Upper lobe of right lung (tissue), 1 donor: ENCODE data around the gene THBS2. TPM values are rescaled to one million over a fixed set of nuclear protein-coding genes. Genes with fewer than 3 reads are reported as not detected.

Source experiments
- ATAC-seq: fragments of 200-7000 bp; cut with Tn5 transposase; one replicate; pipeline ENCODE4 v1.9.1; 2020; ENCODE audit warnings: mild to moderate bottlenecking, moderate library complexity
- DNase-seq: peaks from one replicate; pipeline ENCODE4 v3.0.0-alpha.2; 2020
- H3K27ac ChIP-seq: fragments of 200-600 bp; one replicate; pipeline ENCODE4 v1.8.0; 2022
- H3K27me3 ChIP-seq: fragments of 200-600 bp; one replicate; pipeline ENCODE4 v1.8.0; 2022; ENCODE audit warnings: mild to moderate bottlenecking
- H3K36me3 ChIP-seq: fragments of 200-600 bp; one replicate; pipeline ENCODE4 v1.8.0; 2022
- H3K4me1 ChIP-seq: fragments of 200-600 bp; one replicate; pipeline ENCODE4 v1.8.0; 2022
- H3K4me3 ChIP-seq: fragments of 200-600 bp; one replicate; pipeline ENCODE4 v1.8.0; 2022; ENCODE audit warnings: mild to moderate bottlenecking
- H3K9me3 ChIP-seq: fragments of 200-600 bp; one replicate; pipeline ENCODE4 v1.8.0; 2022
- intact Hi-C: fragments of 100-400 bp; cut with DNase I; formaldehyde crosslinking; loops from one replicate; pipeline ENCODE4 v1.11.0; 2022
- total RNA-seq: library from RNA; stranded (reverse); fragmentation: NEBNext Ultra II Directional; extraction: Animal tissue kit (Norgen Biotek cat#: 25700); gene quantifications from one replicate; pipeline ENCODE4 v1.2.1, GENCODE V29; 2021
- TF ChIP-seq, protein P1 (sequence below): fragments of 200-600 bp; IDR thresholded peaks from one replicate; pipeline ENCODE4 v1.8.0; 2022; ENCODE audit warnings: antibody characterized with exemption
- donor health status: DM: no; HTN: yes; CAD: no; lungs with severe emphysema.

The THBS2 gene
- total RNA-seq, 1 donor from 2014 or later: 23.7 TPM

DNA sequence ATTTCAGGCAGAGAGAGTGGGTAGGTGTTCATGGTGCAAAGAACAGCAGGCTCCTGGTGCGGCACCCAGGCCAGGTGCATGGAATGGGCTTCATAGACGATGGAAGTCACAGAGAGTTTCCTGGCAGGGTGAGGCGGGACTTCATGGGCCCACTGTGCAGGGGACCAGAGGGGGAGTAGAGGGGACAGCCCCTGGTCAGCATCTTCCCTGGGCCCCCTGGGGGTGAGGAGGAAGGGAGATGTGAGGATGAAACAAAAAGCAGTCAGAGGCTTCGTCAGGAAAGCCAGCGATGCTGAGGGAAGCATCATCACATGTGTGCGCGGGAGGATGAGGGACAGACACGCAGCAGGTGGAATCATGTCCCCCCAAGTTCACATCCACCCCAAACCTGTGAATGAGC, 2.4 kb upstream of the THBS2 start:
- TF ChIP-seq, protein P1, sequence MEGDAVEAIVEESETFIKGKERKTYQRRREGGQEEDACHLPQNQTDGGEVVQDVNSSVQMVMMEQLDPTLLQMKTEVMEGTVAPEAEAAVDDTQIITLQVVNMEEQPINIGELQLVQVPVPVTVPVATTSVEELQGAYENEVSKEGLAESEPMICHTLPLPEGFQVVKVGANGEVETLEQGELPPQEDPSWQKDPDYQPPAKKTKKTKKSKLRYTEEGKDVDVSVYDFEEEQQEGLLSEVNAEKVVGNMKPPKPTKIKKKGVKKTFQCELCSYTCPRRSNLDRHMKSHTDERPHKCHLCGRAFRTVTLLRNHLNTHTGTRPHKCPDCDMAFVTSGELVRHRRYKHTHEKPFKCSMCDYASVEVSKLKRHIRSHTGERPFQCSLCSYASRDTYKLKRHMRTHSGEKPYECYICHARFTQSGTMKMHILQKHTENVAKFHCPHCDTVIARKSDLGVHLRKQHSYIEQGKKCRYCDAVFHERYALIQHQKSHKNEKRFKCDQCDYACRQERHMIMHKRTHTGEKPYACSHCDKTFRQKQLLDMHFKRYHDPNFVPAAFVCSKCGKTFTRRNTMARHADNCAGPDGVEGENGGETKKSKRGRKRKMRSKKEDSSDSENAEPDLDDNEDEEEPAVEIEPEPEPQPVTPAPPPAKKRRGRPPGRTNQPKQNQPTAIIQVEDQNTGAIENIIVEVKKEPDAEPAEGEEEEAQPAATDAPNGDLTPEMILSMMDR: no peak
- ATAC-seq (no peak), DNase-seq (no peak)
- Histone ChIP-seq H3K27ac (no peak overlapping the region), H3K9me3 (no peaks in the 10 kb centered on the region), H3K27me3 (peaks cover 33% of the 10 kb centered on the region), H3K4me3 (no peak overlapping the region), H3K4me1 (peaks cover 2% of the 10 kb centered on the region), H3K36me3 (no peaks in the 10 kb centered on the region)
- intact Hi-C loops: no loop called here

DNA sequence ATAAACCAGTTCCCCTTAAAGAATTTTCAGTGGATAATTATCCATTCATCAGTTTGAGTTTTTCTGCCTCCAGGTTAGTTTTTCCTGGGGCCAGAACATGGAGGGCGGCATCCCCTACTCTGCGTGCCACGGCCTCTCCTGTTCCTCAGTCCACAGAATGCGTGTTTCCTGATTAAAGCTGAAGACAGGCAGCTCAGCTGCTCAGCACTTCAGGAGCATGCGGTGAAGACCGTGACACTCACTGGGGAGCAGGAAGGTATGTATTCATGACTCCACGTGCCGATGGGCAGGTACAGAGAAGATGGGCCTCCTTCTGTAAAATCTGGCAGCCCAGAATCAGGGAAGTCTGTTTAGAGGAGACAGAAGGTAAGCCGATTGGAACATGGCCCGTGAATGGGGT, 2.0 kb upstream of the THBS2 start:
- H3K27me3 ChIP-seq: peaks cover 37% of the 10 kb centered on the region
- no peak for DNase-seq
- intact Hi-C loops: no loop called here

DNA sequence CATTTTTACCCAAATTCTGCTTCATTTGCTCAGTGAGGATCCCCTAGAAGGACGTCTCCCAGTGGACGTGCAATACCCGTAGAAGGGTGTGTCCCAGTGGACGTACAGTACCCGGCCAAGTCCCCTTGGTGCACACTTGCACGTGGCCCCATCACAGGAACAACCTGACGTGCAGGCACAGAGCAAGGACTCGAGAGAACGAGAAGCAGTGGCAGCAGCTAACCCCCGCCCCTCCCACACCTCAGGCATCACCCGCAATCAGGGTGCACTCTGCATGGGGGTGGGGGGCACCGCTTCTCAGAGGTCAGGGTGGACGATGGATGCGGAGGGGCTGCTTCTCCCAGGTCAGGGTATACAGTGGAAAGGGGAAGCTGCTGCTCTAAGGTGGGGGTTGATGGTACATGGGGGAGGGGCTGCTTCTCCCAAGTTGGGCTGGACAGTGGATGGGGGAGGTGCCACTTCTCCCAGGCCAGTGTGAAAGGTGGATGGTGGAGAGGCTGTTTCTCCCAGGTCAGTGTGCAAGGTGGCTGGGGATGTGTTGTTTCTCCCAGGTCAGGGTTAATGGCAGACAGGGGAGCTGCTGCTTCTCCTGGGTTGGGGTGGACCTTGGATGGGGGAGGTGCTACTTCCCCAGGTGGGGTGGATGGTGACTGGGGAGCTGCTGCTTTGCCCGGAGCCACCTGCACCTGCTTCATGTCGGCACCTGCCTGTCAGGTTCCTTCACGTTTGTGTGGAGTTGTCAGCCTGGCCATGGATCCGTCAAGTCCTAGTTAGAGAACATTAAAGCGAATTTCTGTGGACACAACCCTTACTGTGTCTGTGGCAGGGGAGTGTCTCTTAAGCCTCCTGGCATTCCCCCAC, 1.0 kb upstream of the THBS2 start:
- ATAC-seq: no peak
- intact Hi-C loops: no loop called here
- no peaks in the 10 kb centered on the region for H3K9me3 ChIP-seq
- peaks cover 46% of the 10 kb centered on the region for H3K27me3 ChIP-seq
- peaks cover 10% of the 10 kb centered on the region for H3K4me1 ChIP-seq
- H3K36me3 ChIP-seq: no peaks in the 10 kb centered on the region
- peak; percentile 23 for DNase-seq
- TF ChIP-seq, protein P1: no peak
- no peak overlapping the region for H3K27ac ChIP-seq
- H3K4me3 ChIP-seq: no peak overlapping the region

More for the DNA sequence above, 2.0 kb upstream of the THBS2 start:
- TF ChIP-seq, protein P1: no peak
- Histone ChIP-seq H3K36me3 (no peaks in the 10 kb centered on the region), H3K4me1 (peaks cover 6% of the 10 kb centered on the region), H3K27ac (no peak overlapping the region), H3K4me3 (no peak overlapping the region), H3K9me3 (no peaks in the 10 kb centered on the region)
- no peak for ATAC-seq

DNA sequence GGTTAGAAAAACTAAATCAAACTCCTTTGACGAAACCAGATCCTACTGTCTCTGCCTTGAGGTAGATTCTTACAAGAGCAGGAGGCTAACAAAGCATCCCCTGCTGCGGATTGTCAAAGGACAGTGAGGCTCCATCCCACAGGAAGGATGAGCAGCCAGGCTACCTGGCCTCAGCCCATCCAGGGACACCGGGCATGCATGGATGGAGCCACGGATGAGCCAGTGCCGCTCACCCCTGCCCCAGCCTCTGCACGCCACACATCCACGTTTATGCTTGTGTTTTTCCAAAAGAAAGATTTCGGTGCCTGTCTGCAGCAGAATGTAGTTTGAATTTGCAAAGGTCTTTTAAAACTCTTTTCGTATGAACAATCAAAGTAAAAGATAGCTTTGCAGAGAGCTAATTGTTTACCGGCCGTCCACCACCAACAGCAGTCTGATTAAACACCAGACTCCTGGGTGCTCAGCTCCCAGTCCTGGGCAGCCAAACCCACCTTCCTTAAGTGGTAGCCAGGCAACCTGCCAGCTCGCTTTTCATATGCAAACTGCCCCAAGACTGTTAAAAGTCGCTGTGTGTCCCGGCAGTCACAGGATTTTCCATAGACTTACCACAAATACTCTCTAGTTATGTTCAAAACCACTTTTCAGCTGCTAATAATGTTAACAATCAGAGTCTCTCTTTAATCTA, 999 bp downstream of the THBS2 start:
- DNase-seq (no peak), ATAC-seq (peak; percentile 27)
- intact Hi-C loops: no loop called here
- TF ChIP-seq, protein P1: no peak
- Histone ChIP-seq H3K27me3 (peaks cover 47% of the 10 kb centered on the region), H3K9me3 (no peaks in the 10 kb centered on the region), H3K4me1 (peaks cover 10% of the 10 kb centered on the region), H3K27ac (no peak overlapping the region), H3K36me3 (no peaks in the 10 kb centered on the region), H3K4me3 (peak overlapping the region; percentile 37)

DNA sequence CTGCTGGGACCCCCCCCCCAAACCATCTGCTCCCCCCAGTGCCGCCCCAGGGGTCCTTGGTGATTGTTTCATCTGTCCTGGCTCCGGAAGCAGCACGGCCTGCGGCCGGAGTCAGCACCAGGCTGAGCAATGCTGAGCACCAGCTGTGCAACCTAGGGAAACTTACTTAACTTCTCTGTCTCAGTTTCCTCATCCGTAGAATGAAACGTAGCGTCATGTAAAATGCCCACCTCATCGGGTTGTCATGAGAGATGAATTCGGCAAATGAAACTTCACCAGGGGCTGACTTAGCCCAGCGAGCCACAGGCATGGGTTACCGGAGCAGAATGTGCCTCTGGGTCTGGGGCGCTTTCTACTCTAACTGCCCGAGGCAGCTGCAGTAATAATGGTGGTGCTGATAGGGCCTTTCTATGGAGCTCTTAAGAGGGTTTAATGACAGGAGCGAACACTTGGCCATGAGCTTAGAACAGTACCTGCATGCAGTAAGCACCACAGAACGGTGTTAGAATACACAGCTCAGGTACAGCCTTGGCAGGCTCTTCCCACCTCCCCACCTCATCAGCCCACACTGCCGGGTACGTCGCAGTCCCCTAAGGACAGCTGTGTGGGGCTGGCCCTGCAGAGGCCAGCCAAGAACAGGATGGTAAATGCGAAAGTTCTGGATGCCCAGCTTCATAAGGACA, 1.7 kb downstream of the THBS2 start:
- DNase-seq (peak; percentile 31), ATAC-seq (no peak)
- Histone ChIP-seq H3K27me3 (peaks cover 47% of the 10 kb centered on the region), H3K4me1 (peaks cover 10% of the 10 kb centered on the region), H3K27ac (no peak overlapping the region), H3K9me3 (no peaks in the 10 kb centered on the region), H3K36me3 (no peaks in the 10 kb centered on the region), H3K4me3 (peak overlapping the region; percentile 37)
- intact Hi-C loops: no loop called here
- TF ChIP-seq, protein P1: no peak
